Gastroesophageal sphincter (tissue), 4 donors: ENCODE measurements around the gene ATP2A1. TPM values are rescaled to one million over a fixed set of nuclear protein-coding genes. Genes with fewer than 3 reads are reported as not detected.

Experiments
- ATAC-seq: fragments of 150-250 bp; one replicate; pipeline ENCODE4 v1.9.1; 2016; ENCODE audit warnings: mild to moderate bottlenecking, moderate library complexity
- H3K27ac ChIP-seq, 4 donors: fragments of 200-600 bp; sonication (generic) in 3 of 4; 1 replicate in 3 of 4; 2 replicates in 1 of 4; pipeline ENCODE4 v1.5.1; 2016 to 2019
- H3K27me3 ChIP-seq: fragments of 200-600 bp; sonication (generic); one replicate; pipeline ENCODE4 v1.5.1; 2019
- H3K36me3 ChIP-seq, 2 donors: fragments of 200-600 bp; sonication (generic); one replicate each; pipeline ENCODE4 v1.5.1; 2019; ENCODE audit warnings: control low read depth in 1 of 2
- H3K4me1 ChIP-seq, 3 donors: fragments of 200-600 bp; sonication (generic); 1 replicate in 2 of 3; 2 replicates in 1 of 3; pipeline ENCODE4 v1.5.1; 2016 to 2019; ENCODE audit warnings: control low read depth in 2 of 3
- H3K4me3 ChIP-seq, 2 donors: fragments of 200-600 bp; sonication (generic); one replicate each; pipeline ENCODE4 v1.5.1; 2019; ENCODE audit warnings: mild to moderate bottlenecking in 1 of 2, moderate library complexity in 1 of 2
- H3K9me3 ChIP-seq, 3 donors: fragments of 200-600 bp; sonication (generic); one replicate each; pipeline ENCODE4 v1.5.1; 2017 to 2019; ENCODE audit warnings: control low read depth in 2 of 3
- CTCF ChIP-seq, 4 experiments: fragments of 200-600 bp in 2 of 4; fragments of 450-650 bp in 2 of 4; sonication (generic) in 1 of 4; IDR thresholded peaks; one replicate each; pipeline ENCODE4 v1.5.1; 2017 to 2019; ENCODE audit warnings: antibody characterized with exemption in 4 of 4, mild to moderate bottlenecking in 2 of 4, moderate library complexity in 2 of 4
- EP300 ChIP-seq: sonication (generic); formaldehyde crosslinking; IDR thresholded peaks from one replicate; pipeline ENCODE4 v1.6.1; 2017; ENCODE audit warnings: antibody characterized with exemption, mild to moderate bottlenecking
- POLR2A ChIP-seq, 2 donors: fragments of 450-650 bp; IDR thresholded peaks; one replicate each; pipeline ENCODE4 v1.6.1; 2017; ENCODE audit warnings: antibody characterized with exemption in 2 of 2, mild to moderate bottlenecking in 2 of 2, moderate library complexity in 1 of 2
- POLR2AphosphoS5 ChIP-seq: sonication (generic); formaldehyde crosslinking; IDR thresholded peaks from one replicate; pipeline ENCODE4 v1.6.1; 2017; ENCODE audit warnings: antibody characterized with exemption
- WGBS, 2 donors: methylation state at CpG; one replicate each; pipeline ENCODE4 v1.1.5; 2018; ENCODE audit warnings: low coverage in 1 of 2; 5-methylcytosine and 5-hydroxymethylcytosine counted together
- total RNA-seq, 4 donors: library from RNA; depleted of rRNA; stranded (reverse); fragments of >200 nt; gene quantifications; one replicate each; pipeline ENCODE4 v1.1.0, GENCODE V29; 2016

ATP2A1 gene
- total RNA-seq, 4 donors from 2014 or later = 0.31 TPM; not detected in 3

DNA sequence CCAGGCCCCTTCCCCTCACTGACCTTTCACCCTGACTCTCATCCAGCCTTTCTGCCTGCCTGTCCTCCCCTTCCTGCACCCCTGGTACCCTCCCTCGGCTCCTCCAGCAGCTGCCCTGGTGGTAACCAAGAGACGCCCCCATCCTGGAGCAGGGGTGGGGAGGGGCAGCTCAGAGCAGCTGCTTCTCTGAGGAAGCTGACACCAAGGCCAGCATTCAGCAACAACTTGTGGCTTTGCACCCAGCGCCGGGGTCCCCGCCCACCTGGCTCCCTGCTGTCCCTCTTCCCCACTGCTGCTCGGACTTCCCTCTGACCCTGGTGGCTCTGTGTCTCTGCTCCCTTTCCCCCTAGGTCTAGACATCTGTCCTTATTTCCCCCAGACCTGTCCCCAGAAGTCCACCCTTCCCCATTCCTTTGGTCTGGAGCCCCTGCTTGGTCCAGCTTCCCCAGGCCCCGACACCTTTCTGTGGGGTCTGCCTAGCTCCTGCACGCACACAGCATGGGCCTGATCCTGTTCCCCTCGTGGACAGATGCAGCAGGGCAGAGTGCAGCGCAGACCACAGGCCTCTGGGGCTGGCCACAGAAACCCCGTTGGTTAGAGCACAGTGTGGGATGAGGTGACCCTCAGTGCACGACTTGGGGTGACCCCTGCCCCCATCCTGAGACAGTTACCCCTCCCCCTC, 1.2 kb upstream of the ATP2A1 start:
- H3K36me3 ChIP-seq = peaks cover 0 to 27% of the 10 kb centered on the region in 2 donors
- no peak for ATAC-seq
- H3K4me3 ChIP-seq = no peak overlapping the region
- TF ChIP-seq POLR2A (IDR thresholded peaks at IDR 0.05) = no peak
- no peak for TF ChIP-seq CTCF (IDR thresholded peaks at IDR 0.05)
- TF ChIP-seq EP300 = no peak
- TF ChIP-seq POLR2AphosphoS5 = no peak
- 38% methylated on average over 4 of the region's 12 CpGs; no CpG with 5 or more reads in 1 of the 2 donors for WGBS, 2 donors
- peaks cover 22% of the 10 kb centered on the region for H3K27me3 ChIP-seq
- H3K9me3 ChIP-seq = no peaks in the 10 kb centered on the region
- no peak overlapping the region for H3K27ac ChIP-seq
- H3K4me1 ChIP-seq = peaks cover 0 to 18% (median 12%) of the 10 kb centered on the region in 3 donors

GRCh38 chr16:28877655-28878000, 660 bp upstream of the ATP2A1 start:
- WGBS, 2 donors = 40% methylated on average over 1 of the region's 2 CpGs; no CpG with 5 or more reads in 1 of the 2 donors
- no peak for ATAC-seq
- H3K4me3 ChIP-seq = no peak overlapping the region

GRCh38 chr16:28879261-28879840, 1.1 kb downstream of the ATP2A1 start:
- ATAC-seq = peak; percentile 57

More at GRCh38 chr16:28877655-28878000, 660 bp upstream of the ATP2A1 start:
- H3K27ac ChIP-seq = no peak overlapping the region
- peaks cover 0 to 22% of the 10 kb centered on the region in 2 donors for H3K36me3 ChIP-seq
- no peaks in the 10 kb centered on the region for H3K9me3 ChIP-seq
- no peak for TF ChIP-seq POLR2AphosphoS5
- TF ChIP-seq CTCF (IDR thresholded peaks at IDR 0.05) = no peak
- no peak for TF ChIP-seq EP300
- no peak for TF ChIP-seq POLR2A (IDR thresholded peaks at IDR 0.05)
- H3K4me1 ChIP-seq = peaks cover 0 to 18% (median 12%) of the 10 kb centered on the region in 3 donors
- H3K27me3 ChIP-seq = peaks cover 27% of the 10 kb centered on the region

GRCh38 chr16:28879841-28880588, 1.7 kb downstream of the ATP2A1 start:
- Histone ChIP-seq H3K36me3 (no peaks in the 10 kb centered on the region), H3K9me3 (no peaks in the 10 kb centered on the region), H3K4me3 (peak overlapping the region; percentile 37 to 67), H3K27me3 (peaks cover 36% of the 10 kb centered on the region), H3K4me1 (peaks cover 0 to 18% (median 12%) of the 10 kb centered on the region in 3 donors), H3K27ac (peak overlapping the region in 3 of 4 donors; percentile 38 to 67 (median 40))
- TF ChIP-seq CTCF (IDR thresholded peaks at IDR 0.05) = peak in 3 of 4 experiments; percentile 16 to 42 (median 30)
- no peak for TF ChIP-seq EP300
- ATAC-seq = peak; percentile 98
- WGBS, 2 donors = no CpG with 5 or more reads among the region's 66 CpGs

More at GRCh38 chr16:28879261-28879840, 1.1 kb downstream of the ATP2A1 start:
- H3K36me3 ChIP-seq = peaks cover 0 to 5% of the 10 kb centered on the region in 2 donors
- TF ChIP-seq EP300 = no peak
- no peak for TF ChIP-seq POLR2A (IDR thresholded peaks at IDR 0.05)
- no peak for TF ChIP-seq CTCF (IDR thresholded peaks at IDR 0.05)
- no peak for TF ChIP-seq POLR2AphosphoS5
- peak overlapping the region; percentile 37 to 67 for H3K4me3 ChIP-seq
- peak overlapping the region in 3 of 4 donors; percentile 38 to 67 (median 40) for H3K27ac ChIP-seq
- 8 to 10% methylated on average over 2 of the region's 27 CpGs for WGBS, 2 donors
- H3K4me1 ChIP-seq = peaks cover 0 to 18% (median 12%) of the 10 kb centered on the region in 3 donors
- H3K9me3 ChIP-seq = no peaks in the 10 kb centered on the region
- peaks cover 36% of the 10 kb centered on the region for H3K27me3 ChIP-seq
